Natural killer cell (primary cell): ENCODE results near the gene AATK. TPM values are rescaled to one million over a fixed set of nuclear protein-coding genes. Genes with fewer than 3 reads are reported as not detected.

Experiments used
- ATAC-seq, 3 donors: fragments of 150-1000 bp in 2 of 3; fragments of 200-7000 bp in 1 of 3; cut with Tn5 transposase; 1 replicate in 1 of 3; 2 replicates in 2 of 3; pipeline ENCODE4 v1.10.0; 2021; ENCODE audit warnings: mild to moderate bottlenecking in 2 of 3, moderate library complexity in 2 of 3
- DNase-seq, 2 donors: peaks; one replicate each; pipeline versions ENCODE4 v3.0.0 to v3.0.0-alpha.2; 2013 to 2021; ENCODE audit warnings: mixed read lengths in 1 of 2
- H3K27ac ChIP-seq: one replicate; pipeline ENCODE4 v1.5.1; 2013; ENCODE audit warnings: mild to moderate bottlenecking, low read length
- H3K27me3 ChIP-seq: one replicate; pipeline ENCODE4 v1.6.1; 2013; ENCODE audit warnings: low read length; ENCODE audit not compliant: control insufficient read depth, insufficient read depth
- H3K36me3 ChIP-seq: one replicate; pipeline ENCODE4 v1.6.1; 2013; ENCODE audit warnings: low read length; ENCODE audit not compliant: control insufficient read depth, insufficient read depth
- H3K4me1 ChIP-seq: one replicate; pipeline ENCODE4 v1.6.1; 2013; ENCODE audit warnings: low read length; ENCODE audit not compliant: control insufficient read depth, insufficient read depth
- H3K4me3 ChIP-seq: one replicate; pipeline ENCODE4 v1.5.1; 2013; ENCODE audit warnings: low read length
- H3K9me3 ChIP-seq: one replicate; pipeline ENCODE4 v1.6.1; 2013; ENCODE audit warnings: low read length; ENCODE audit not compliant: control insufficient read depth, insufficient read depth
- H3K27ac Mint-ChIP-seq, 2 donors: one replicate each; pipeline ENCODE4 v1.8.0; 2022; ENCODE audit warnings: mild to moderate bottlenecking in 2 of 2, mixed read lengths in 2 of 2, moderate library complexity in 1 of 2
- H3K27me3 Mint-ChIP-seq, 2 donors: one replicate each; pipeline ENCODE4 v1.8.0; 2022; ENCODE audit warnings: low read depth in 2 of 2, mixed read lengths in 2 of 2
- H3K36me3 Mint-ChIP-seq: one replicate; pipeline ENCODE4 v1.8.0; 2022; ENCODE audit warnings: mixed read lengths
- H3K4me1 Mint-ChIP-seq, 2 donors: one replicate each; pipeline ENCODE4 v1.8.0; 2022; ENCODE audit warnings: mixed read lengths in 2 of 2
- H3K4me3 Mint-ChIP-seq: one replicate; pipeline ENCODE4 v1.8.0; 2022; ENCODE audit warnings: mild to moderate bottlenecking, moderate library complexity, mixed read lengths
- H3K9me3 Mint-ChIP-seq, 2 donors: one replicate each; pipeline ENCODE4 v1.8.0; 2022; ENCODE audit warnings: mixed read lengths in 2 of 2
- CTCF ChIP-seq: fragments of 200-600 bp; IDR thresholded peaks from one replicate; pipeline ENCODE4 v1.8.0; 2022; ENCODE audit warnings: antibody characterized with exemption
- WGBS: methylation state at CpG from one replicate; pipeline ENCODE4 v1.1.7; 2013; ENCODE audit warnings: missing lambda C conversion rate; ENCODE audit not compliant: insufficient coverage; 5-methylcytosine and 5-hydroxymethylcytosine counted together
- intact Hi-C: fragments of 100-400 bp; cut with micrococcal nuclease; formaldehyde crosslinking; loops from one replicate; pipeline ENCODE4 v1.14.2; 2022
- total RNA-seq, 4 donors: library from RNA; stranded (reverse); fragments of 120-200 nt in 1 of 4; gene quantifications; one replicate each; pipeline versions ENCODE4 v1.2.3 to v1.2.4, GENCODE V29; 2013 to 2022

The AATK gene
- total RNA-seq, 3 donors from 2014 or later (not counting 1 experiment from before 2014, with no cell fraction given) = 8.5 to 13.7 (median 10.4) TPM

- ATAC-seq (no peak), DNase-seq (no peak)
- no peak overlapping the region for H3K27ac Mint-ChIP-seq
- no peaks in the 10 kb centered on the region for H3K9me3 Mint-ChIP-seq
- no peaks in the 10 kb centered on the region for H3K4me1 Mint-ChIP-seq
- intact Hi-C loops = no loop called here
- H3K4me3 Mint-ChIP-seq = no peak overlapping the region
- no peaks in the 10 kb centered on the region for H3K27me3 ChIP-seq
- no peaks in the 10 kb centered on the region for H3K9me3 ChIP-seq
- no peak overlapping the region for H3K27ac ChIP-seq
- 95% methylated on average over 32 of the region's 34 CpGs for WGBS
- no peaks in the 10 kb centered on the region for H3K27me3 Mint-ChIP-seq
- no peak overlapping the region for H3K4me3 ChIP-seq
- H3K36me3 ChIP-seq = no peaks in the 10 kb centered on the region
- no peaks in the 10 kb centered on the region for H3K4me1 ChIP-seq
- no peaks in the 10 kb centered on the region for H3K36me3 Mint-ChIP-seq
- TF ChIP-seq CTCF = no peak
Observed at GRCh38 chr17:81192386-81193050, 26.5 kb upstream of the AATK start.

GRCh38 chr17:81191646-81192045, 25.6 kb upstream of the AATK start:
- H3K4me3 Mint-ChIP-seq = no peak overlapping the region
- Histone ChIP-seq H3K27me3 (no peaks in the 10 kb centered on the region), H3K4me3 (no peak overlapping the region), H3K36me3 (no peaks in the 10 kb centered on the region), H3K9me3 (no peaks in the 10 kb centered on the region), H3K27ac (no peak overlapping the region), H3K4me1 (no peaks in the 10 kb centered on the region)
- WGBS = 94% methylated on average over 13 of the region's 14 CpGs
- no peaks in the 10 kb centered on the region for H3K27me3 Mint-ChIP-seq
- no peaks in the 10 kb centered on the region for H3K4me1 Mint-ChIP-seq
- H3K9me3 Mint-ChIP-seq = no peaks in the 10 kb centered on the region
- no peak for TF ChIP-seq CTCF
- no peak overlapping the region for H3K27ac Mint-ChIP-seq
- intact Hi-C loops = no loop called here
- no peak for ATAC-seq
- H3K36me3 Mint-ChIP-seq = no peaks in the 10 kb centered on the region
- DNase-seq = no peak

- H3K4me1 Mint-ChIP-seq = no peaks in the 10 kb centered on the region
- Histone ChIP-seq H3K4me1 (no peaks in the 10 kb centered on the region), H3K4me3 (no peak overlapping the region), H3K36me3 (no peaks in the 10 kb centered on the region), H3K27ac (no peak overlapping the region), H3K27me3 (no peaks in the 10 kb centered on the region), H3K9me3 (no peaks in the 10 kb centered on the region)
- WGBS = 92% methylated on average over 20 of the region's 20 CpGs
- intact Hi-C loops = no loop called here
- TF ChIP-seq CTCF = no peak
- no peaks in the 10 kb centered on the region for H3K9me3 Mint-ChIP-seq
- DNase-seq (no peak), ATAC-seq (no peak)
- H3K36me3 Mint-ChIP-seq = no peaks in the 10 kb centered on the region
- no peaks in the 10 kb centered on the region for H3K27me3 Mint-ChIP-seq
- no peak overlapping the region for H3K27ac Mint-ChIP-seq
- H3K4me3 Mint-ChIP-seq = no peak overlapping the region
Observed at GRCh38 chr17:81191116-81191515, 25.1 kb upstream of the AATK start.

GRCh38 chr17:81190591-81190990, 24.6 kb upstream of the AATK start:
- H3K36me3 Mint-ChIP-seq = no peaks in the 10 kb centered on the region
- intact Hi-C loops = no loop called here
- no peaks in the 10 kb centered on the region for H3K4me1 Mint-ChIP-seq
- H3K27me3 Mint-ChIP-seq = no peaks in the 10 kb centered on the region
- no peaks in the 10 kb centered on the region for H3K36me3 ChIP-seq
- no peak overlapping the region for H3K27ac Mint-ChIP-seq
- H3K4me1 ChIP-seq = no peaks in the 10 kb centered on the region
- no peaks in the 10 kb centered on the region for H3K27me3 ChIP-seq
- H3K9me3 ChIP-seq = no peaks in the 10 kb centered on the region
- TF ChIP-seq CTCF = no peak
- ATAC-seq = no peak
- no peak overlapping the region for H3K27ac ChIP-seq
- no peak overlapping the region for H3K4me3 Mint-ChIP-seq
- no peak for DNase-seq
- 98% methylated on average over 28 of the region's 28 CpGs for WGBS
- H3K9me3 Mint-ChIP-seq = no peaks in the 10 kb centered on the region
- H3K4me3 ChIP-seq = no peak overlapping the region
